Ectodermal cell (in vitro differentiated cells): ENCODE results near the gene COMMD3.
A peak's percentile ranks its signal among the peaks of the same experiment; 100 is the strongest.

Experiments
- H3K27ac ChIP-seq: 2 replicates; pipeline ENCODE4 v1.7.0; 2013; ENCODE audit warnings: mild to moderate bottlenecking, low read depth, low read length; ENCODE audit not compliant: insufficient read depth, poor library complexity, severe bottlenecking
- H3K27me3 ChIP-seq: 2 replicates; pipeline ENCODE4 v1.7.0; 2013; ENCODE audit warnings: mild to moderate bottlenecking, low read length; ENCODE audit not compliant: insufficient read depth, control insufficient read depth, poor library complexity, severe bottlenecking
- H3K36me3 ChIP-seq: one replicate; pipeline ENCODE4 v1.7.0; 2013; ENCODE audit warnings: low read length; ENCODE audit not compliant: control insufficient read depth, insufficient read depth
- H3K4me1 ChIP-seq: one replicate; pipeline ENCODE4 v1.7.0; 2013; ENCODE audit warnings: low read length; ENCODE audit not compliant: control insufficient read depth, insufficient read depth
- H3K4me3 ChIP-seq: 2 replicates; pipeline ENCODE4 v1.7.0; 2013; ENCODE audit warnings: low read depth, low read length, control low read depth; ENCODE audit not compliant: insufficient read depth
- H3K9me3 ChIP-seq: 2 replicates; pipeline ENCODE4 v1.7.0; 2013; ENCODE audit warnings: mild to moderate bottlenecking, low read length, moderate library complexity; ENCODE audit not compliant: control insufficient read depth
- WGBS, 2 experiments: methylation state at CpG; one replicate each; pipeline ENCODE4 v1.1.7; 2013; ENCODE audit warnings: missing lambda C conversion rate in 2 of 2; 5-methylcytosine and 5-hydroxymethylcytosine counted together

Gene COMMD3

GRCh38 chr10:22319547-22319979 is 3.4 kb downstream of the COMMD3 start:
- WGBS, 2 experiments: 5 to 10% methylated on average over 10 of the region's 10 CpGs
- H3K27me3 ChIP-seq: peaks cover 77% of the 10 kb centered on the region
- H3K27ac ChIP-seq: no peak overlapping the region
- no peaks in the 10 kb centered on the region for H3K36me3 ChIP-seq
- H3K4me3 ChIP-seq: no peak overlapping the region
- H3K4me1 ChIP-seq: peaks cover 26% of the 10 kb centered on the region
- no peaks in the 10 kb centered on the region for H3K9me3 ChIP-seq

DNA sequence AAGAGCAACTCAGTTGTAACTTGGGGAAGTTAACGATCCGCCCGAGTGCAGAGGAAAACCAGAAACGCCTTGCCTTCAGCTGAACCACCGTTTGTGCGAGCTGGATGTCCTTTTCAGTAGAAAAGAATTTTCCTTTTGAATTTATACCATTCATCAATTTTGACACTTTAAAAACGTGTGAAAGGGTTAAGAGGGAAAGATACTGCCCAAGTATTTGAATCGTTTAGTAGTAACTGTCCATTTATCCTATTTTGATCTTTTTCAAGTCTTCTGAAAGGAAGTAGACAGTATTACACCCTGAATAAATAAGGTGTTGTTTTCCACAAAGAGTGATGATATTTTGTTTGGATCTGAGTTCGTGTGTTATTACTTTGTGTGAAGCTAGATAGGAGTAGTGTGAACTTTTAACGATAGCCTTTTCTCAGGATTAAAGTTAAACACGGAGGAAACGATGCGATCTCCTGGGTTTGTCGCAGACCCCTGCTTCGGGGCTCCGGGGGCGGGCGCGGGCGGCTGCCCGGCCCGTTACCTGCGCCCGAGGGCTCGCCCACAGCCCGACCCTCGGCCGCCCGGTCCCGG is 3.9 kb downstream of the COMMD3 start:
- Histone ChIP-seq H3K36me3 (no peaks in the 10 kb centered on the region), H3K4me3 (peak overlapping the region; percentile 26), H3K27ac (no peak overlapping the region), H3K4me1 (peaks cover 31% of the 10 kb centered on the region), H3K27me3 (peaks cover 77% of the 10 kb centered on the region), H3K9me3 (no peaks in the 10 kb centered on the region)
- WGBS, 2 experiments: 1% methylated on average over 28 to 30 of the region's 30 CpGs

DNA sequence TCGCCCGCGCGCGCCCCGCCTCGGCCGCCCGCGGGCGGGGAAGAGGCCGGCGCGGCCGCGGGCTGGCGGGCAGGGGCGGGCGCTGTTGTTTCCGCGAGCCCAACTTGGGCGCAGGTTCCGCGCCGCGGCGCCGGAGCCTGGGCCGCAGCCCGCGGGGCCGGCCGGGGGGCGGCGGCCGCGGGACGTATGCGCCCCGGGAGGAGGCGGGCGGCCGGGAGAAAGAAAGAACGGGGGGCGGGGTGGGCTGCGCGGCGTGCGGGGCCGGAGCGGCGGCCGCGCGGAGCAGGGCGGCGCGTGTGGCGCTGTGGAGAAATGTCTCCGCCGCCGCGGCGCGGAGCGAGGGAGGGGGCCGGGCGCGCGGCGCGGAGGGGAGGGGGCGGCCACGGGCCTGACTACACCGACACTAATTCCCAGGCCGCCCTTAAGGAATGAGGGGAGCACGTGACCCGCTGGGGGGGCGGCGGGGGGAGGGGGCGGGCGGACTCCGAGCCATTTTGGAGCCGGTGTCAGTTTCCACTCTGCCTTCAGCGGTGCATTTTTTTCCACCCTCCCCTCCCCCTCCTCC is 4.5 kb downstream of the COMMD3 start, which contains the start of gene BMI1:
Gene BMI1 (plus strand): TSS at position 509 of the 565 bp plus-strand sequence. CDS start 5,351 bp downstream, outside the sequence.
- 0% methylated on average over 79 to 83 of the region's 85 CpGs for WGBS, 2 experiments
- Histone ChIP-seq H3K27me3 (peaks cover 74% of the 10 kb centered on the region), H3K4me1 (peaks cover 33% of the 10 kb centered on the region), H3K36me3 (no peaks in the 10 kb centered on the region), H3K4me3 (peak within 1 kb of the TSS; percentile 72), H3K9me3 (no peaks in the 10 kb centered on the region), H3K27ac (peak within 1 kb of the TSS; percentile 30)

GRCh38 chr10:22321156-22321923 is 5.2 kb downstream of the COMMD3 start:
- Histone ChIP-seq H3K4me3 (peak overlapping the region; percentile 72), H3K27me3 (peaks cover 77% of the 10 kb centered on the region), H3K27ac (peak overlapping the region; percentile 30), H3K9me3 (no peaks in the 10 kb centered on the region), H3K36me3 (no peaks in the 10 kb centered on the region), H3K4me1 (peaks cover 33% of the 10 kb centered on the region)
- 0% methylated on average over 106 to 111 of the region's 114 CpGs for WGBS, 2 experiments

DNA sequence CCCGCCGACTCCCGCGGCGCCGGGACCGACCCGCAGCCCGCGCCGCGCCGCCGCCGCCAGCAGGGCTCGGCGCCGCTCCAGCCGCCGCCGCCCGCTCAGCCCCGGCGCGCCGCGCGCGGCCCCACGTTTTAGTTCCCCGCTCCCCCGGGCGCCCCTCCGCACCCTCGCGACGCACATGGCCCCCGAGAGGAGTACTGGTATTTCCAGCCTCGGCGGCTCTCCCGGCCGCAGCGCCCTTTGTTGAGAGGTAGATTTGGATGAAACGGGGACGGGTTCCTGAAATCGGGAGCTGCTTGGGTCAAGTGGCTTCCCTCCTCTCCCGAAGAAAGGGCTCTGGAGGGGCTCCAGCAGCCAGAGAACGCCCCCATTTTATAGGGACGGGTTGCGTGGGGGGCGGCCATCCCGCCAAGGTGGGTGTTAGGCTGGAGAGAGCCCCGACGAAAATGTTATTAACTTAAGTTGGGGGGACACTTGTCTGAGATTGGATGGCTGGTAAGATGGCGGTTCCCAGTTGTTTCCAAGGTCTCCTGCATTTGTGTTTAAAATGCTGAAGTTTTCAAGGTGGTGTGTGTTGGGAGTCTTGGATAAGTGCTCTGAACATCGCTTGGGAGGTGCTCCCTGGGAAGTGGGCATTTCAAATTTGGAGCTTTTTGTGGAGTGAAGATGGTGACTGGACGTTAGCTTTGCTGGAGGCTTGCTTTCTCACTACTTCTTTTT is 5.9 kb downstream of the COMMD3 start:
- Histone ChIP-seq H3K4me3 (peak overlapping the region; percentile 69), H3K27me3 (peaks cover 82% of the 10 kb centered on the region), H3K36me3 (no peaks in the 10 kb centered on the region), H3K27ac (no peak overlapping the region), H3K9me3 (no peaks in the 10 kb centered on the region), H3K4me1 (peaks cover 30% of the 10 kb centered on the region)
- 0 to 1% methylated on average over 57 of the region's 57 CpGs for whole genome bisulfite sequencing, 2 experiments

- Histone ChIP-seq H3K27me3 (peaks cover 80% of the 10 kb centered on the region), H3K4me3 (peak overlapping the region; percentile 69), H3K9me3 (no peaks in the 10 kb centered on the region), H3K27ac (no peak overlapping the region), H3K4me1 (peaks cover 28% of the 10 kb centered on the region), H3K36me3 (no peaks in the 10 kb centered on the region)
- WGBS, 2 experiments: 8 to 18% methylated on average over 2 to 5 of the region's 5 CpGs
Observed at GRCh38 chr10:22322641-22323160, 6.5 kb downstream of the COMMD3 start.

DNA sequence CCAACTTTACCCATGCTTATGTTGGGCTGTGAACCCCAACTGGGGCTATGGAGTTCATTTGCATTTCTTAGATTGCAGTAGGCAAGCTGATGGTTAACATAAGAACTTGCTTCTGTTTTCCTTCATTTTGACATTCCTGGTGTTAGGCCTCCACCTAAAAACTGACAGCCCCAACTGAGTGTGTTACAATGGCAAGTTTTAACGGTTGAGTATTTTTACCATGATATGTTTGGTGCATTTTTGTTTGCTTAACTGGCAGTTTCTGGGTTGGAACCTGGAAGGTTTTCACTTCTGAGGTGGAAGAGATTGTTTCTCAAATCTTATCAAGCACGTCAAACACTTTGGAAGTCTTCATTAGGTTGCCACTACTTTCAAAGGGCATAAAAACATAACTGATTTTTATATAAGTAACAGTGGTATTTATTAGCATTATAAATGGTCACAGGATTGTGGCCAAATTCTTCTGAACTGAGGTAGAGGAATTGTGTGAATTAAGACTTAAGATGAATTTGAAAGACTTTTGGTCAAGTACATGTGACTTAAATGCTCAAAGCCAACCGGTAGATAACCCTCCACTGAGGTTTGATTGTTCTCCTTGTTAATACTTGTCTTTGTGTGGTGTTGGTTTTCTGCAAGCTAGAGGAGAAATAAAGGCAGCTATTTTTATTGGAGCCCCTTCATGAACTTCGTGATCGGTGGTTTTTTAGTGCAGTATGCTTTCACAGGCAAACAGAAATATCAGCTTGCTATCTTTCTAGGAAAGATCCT is 7.5 kb downstream of the COMMD3 start:
- 0 to 1% methylated on average over 4 to 5 of the region's 5 CpGs for WGBS, 2 experiments
- Histone ChIP-seq H3K9me3 (no peaks in the 10 kb centered on the region), H3K4me3 (no peak overlapping the region), H3K27ac (no peak overlapping the region), H3K4me1 (peaks cover 28% of the 10 kb centered on the region), H3K36me3 (no peaks in the 10 kb centered on the region), H3K27me3 (peaks cover 71% of the 10 kb centered on the region)

GRCh38 chr10:22324413-22324812 is 8.2 kb downstream of the COMMD3 start:
- no peak overlapping the region for H3K27ac ChIP-seq
- peaks cover 28% of the 10 kb centered on the region for H3K4me1 ChIP-seq
- peaks cover 3% of the 10 kb centered on the region for H3K36me3 ChIP-seq
- WGBS, 2 experiments: 6 to 12% methylated on average over 2 of the region's 4 CpGs
- peaks cover 64% of the 10 kb centered on the region for H3K27me3 ChIP-seq
- H3K4me3 ChIP-seq: no peak overlapping the region
- H3K9me3 ChIP-seq: no peaks in the 10 kb centered on the region

DNA sequence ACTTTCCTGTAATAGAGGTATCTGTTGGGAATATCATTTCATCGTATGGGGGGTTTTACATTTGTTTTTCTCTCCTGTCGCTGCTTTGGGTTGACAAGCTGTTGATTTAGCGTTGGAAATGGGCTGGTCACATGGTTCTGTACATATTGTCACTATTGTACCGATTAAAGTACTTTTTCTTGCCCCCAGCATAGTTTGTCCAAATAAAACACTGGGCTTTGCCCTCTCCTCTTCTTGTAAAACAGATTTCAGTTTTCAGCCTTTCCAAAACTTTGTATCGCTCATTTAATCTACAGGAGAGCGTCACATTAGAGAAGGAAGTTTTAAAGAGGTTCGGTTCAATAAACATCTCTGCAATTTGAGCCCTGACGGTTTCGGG is 8.7 kb downstream of the COMMD3 start:
- Histone ChIP-seq H3K36me3 (peaks cover 7% of the 10 kb centered on the region), H3K27ac (no peak overlapping the region), H3K9me3 (no peaks in the 10 kb centered on the region), H3K27me3 (peaks cover 59% of the 10 kb centered on the region), H3K4me1 (peaks cover 28% of the 10 kb centered on the region), H3K4me3 (peak overlapping the region; percentile 54)
- 1 to 2% methylated on average over 9 of the region's 9 CpGs for WGBS, 2 experiments
